SK-N-SH (cell line): ENCODE measurements around the gene GGCX. TPM values are rescaled to one million over a fixed set of nuclear protein-coding genes. Genes with fewer than 3 reads are reported as not detected.
"Not testable (repeated sequence)": the region's sequence is repeated elsewhere in the genome, so short reads cannot be mapped to it uniquely, and the experiment has no call there.

Experiments used
- CTCF ChIA-PET: fragments of 300-600, 350-600 bp; formaldehyde crosslinking; extraction: SDS; loops from one replicate; lab custom pipeline; 2021; lab: Yijun Ruan, JAX
- POLR2A ChIA-PET: fragments of 350-600 bp; sonication (Branson Sonifier 250); formaldehyde crosslinking; extraction: SDS; loops from one replicate; lab custom pipeline; 2020; ENCODE audit warnings: antibody characterized with exemption, inconsistent platforms; lab: Yijun Ruan, JAX
- DNase-seq: peaks from one replicate; pipeline ENCODE4 v3.0.0; 2012
- H2AFZ ChIP-seq: fragments of 200-600 bp; sonication (generic); 2 replicates; pipeline ENCODE4 v1.8.1; 2016; ENCODE audit warnings: antibody characterized with exemption, mild to moderate bottlenecking, low read depth
- H3F3A ChIP-seq: fragments of 200-600 bp; sonication (generic); replicated peaks from 2 replicates; pipeline ENCODE3; 2016; ENCODE audit warnings: antibody characterized with exemption, mild to moderate bottlenecking; ENCODE audit not compliant: insufficient read depth
- H3K27ac ChIP-seq, 2 experiments: fragments of 200-500 bp in 1 of 2; fragments of 200-600 bp in 1 of 2; sonication (Bioruptor generic) in 1 of 2; sonication (generic), shearing (Covaris generic) in 1 of 2; 2 replicates each; pipeline versions ENCODE4 v1.5.1 to v1.6.1; 2014 to 2016; ENCODE audit warnings: low read depth in 2 of 2, inconsistent platforms in 1 of 2, low read length in 1 of 2, mild to moderate bottlenecking in 1 of 2, mixed read lengths in 1 of 2
- H3K27me3 ChIP-seq: fragments of 200-600 bp; sonication (generic), shearing (Covaris generic); 2 replicates; pipeline ENCODE4 v1.6.1; 2016; ENCODE audit warnings: mixed run types; ENCODE audit not compliant: insufficient read depth
- H3K36me3 ChIP-seq, 2 experiments: fragments of 200-500 bp in 1 of 2; fragments of 200-600 bp in 1 of 2; sonication (Bioruptor generic) in 1 of 2; sonication (generic) in 1 of 2; replicated peaks in 1 of 2; 2 replicates each; pipeline versions ENCODE3 to v1.5.1; 2014 to 2016; ENCODE audit warnings: low read length in 1 of 2, mild to moderate bottlenecking in 1 of 2; ENCODE audit not compliant: insufficient read depth in 2 of 2, control insufficient read depth in 1 of 2
- H3K4me1 ChIP-seq, 2 experiments: fragments of 200-500 bp in 1 of 2; fragments of 200-600 bp in 1 of 2; sonication (Bioruptor generic) in 1 of 2; sonication (generic), shearing (Covaris generic) in 1 of 2; 2 replicates each; pipeline versions ENCODE4 v1.5.1 to v1.6.1; 2014 to 2016; ENCODE audit warnings: low read depth in 1 of 2, low read length in 1 of 2, mixed run types in 1 of 2; ENCODE audit not compliant: insufficient read depth in 2 of 2, control insufficient read depth in 1 of 2
- H3K4me2 ChIP-seq: fragments of 200-600 bp; sonication (generic), shearing (Covaris generic); 2 replicates; pipeline ENCODE4 v1.6.1; 2017; ENCODE audit warnings: mixed run types
- H3K4me3 ChIP-seq, 2 experiments: fragments of 200-500 bp in 1 of 2; fragments of 200-600 bp in 1 of 2; sonication (Bioruptor generic) in 1 of 2; sonication (generic), shearing (Covaris generic) in 1 of 2; 2 replicates each; pipeline versions ENCODE4 v1.5.1 to v1.8.1; 2014 to 2016; ENCODE audit warnings: low read depth in 2 of 2, inconsistent platforms in 1 of 2, low read length in 1 of 2, mild to moderate bottlenecking in 1 of 2, mixed read lengths in 1 of 2, moderate library complexity in 1 of 2
- H3K79me2 ChIP-seq: fragments of 200-600 bp; sonication (generic); 2 replicates; pipeline ENCODE4 v1.8.1; 2017; ENCODE audit warnings: mild to moderate bottlenecking; ENCODE audit not compliant: insufficient read depth
- H3K9ac ChIP-seq: fragments of 200-600 bp; sonication (generic); 2 replicates; pipeline ENCODE4 v1.6.1; 2017; ENCODE audit warnings: mixed run types
- H3K9me2 ChIP-seq: fragments of 200-600 bp; sonication (generic); 2 replicates; pipeline ENCODE4 v1.6.1; 2017; ENCODE audit warnings: mixed run types
- H3K9me3 ChIP-seq: fragments of 200-600 bp; sonication (generic); 2 replicates; pipeline ENCODE4 v1.6.1; 2017; ENCODE audit warnings: mixed run types, mild to moderate bottlenecking, moderate library complexity
- H4K20me1 ChIP-seq: fragments of 200-600 bp; sonication (generic); 2 replicates; pipeline ENCODE4 v1.6.1; 2017; ENCODE audit warnings: mild to moderate bottlenecking, mixed run types; ENCODE audit not compliant: insufficient read depth
- CTCF ChIP-seq: fragments of 200-600 bp; sonication (generic); IDR thresholded peaks from 2 replicates; pipeline ENCODE4 v1.6.1; 2017; ENCODE audit warnings: antibody characterized with exemption, mild to moderate bottlenecking, moderate library complexity
- ELF1 ChIP-seq: IDR thresholded peaks from 2 replicates; pipeline ENCODE4 v1.4.0; 2012
- PBX3 ChIP-seq: IDR thresholded peaks from 2 replicates; pipeline ENCODE4; 2012
- POLR2AphosphoS5 ChIP-seq: IDR thresholded peaks from 2 replicates; pipeline ENCODE4 v1.6.1; 2012; ENCODE audit warnings: low read depth, low read length
- RCOR1 ChIP-seq: fragments of 150-350 bp; IDR thresholded peaks from 2 replicates; pipeline ENCODE4 v1.6.1; 2017; ENCODE audit warnings: antibody characterized with exemption, low read length
- REST ChIP-seq: IDR thresholded peaks from 2 replicates; pipeline ENCODE4 v1.6.1; 2012; ENCODE audit warnings: mild to moderate bottlenecking, low read depth, low read length, moderate library complexity
- TAF1 ChIP-seq: IDR thresholded peaks from 2 replicates; pipeline ENCODE4 v1.6.1; 2012; ENCODE audit warnings: low read depth, mild to moderate bottlenecking, low read length, moderate library complexity, borderline replicate concordance
- TCF12 ChIP-seq: IDR thresholded peaks from 2 replicates; pipeline ENCODE4 v1.4.0; 2012
- USF2 ChIP-seq: fragments of 150-350 bp; IDR thresholded peaks from 2 replicates; pipeline ENCODE4 v1.6.1; 2017; ENCODE audit warnings: antibody characterized with exemption, low read length, low read depth, borderline replicate concordance
- YY1 ChIP-seq: IDR thresholded peaks from 2 replicates; pipeline ENCODE4 v1.4.0; 2012; ENCODE audit warnings: low read depth, mild to moderate bottlenecking
- WGBS: methylation state at CpG from one replicate; pipeline ENCODE4 v1.1.6; 2017; ENCODE audit warnings: low lambda C conversion rate; 5-methylcytosine and 5-hydroxymethylcytosine counted together
- polyA plus RNA-seq, 3 experiments: library from polyadenylated mRNA; depleted of rRNA; stranded (reverse); fragments of >200 nt; gene quantifications; 2 replicates each; pipeline ENCODE4 v1.2.3, GENCODE V29; 2012

Gene GGCX
- polyA plus RNA-seq, 1 of the 3 experiments (the other 2 are of a cell fraction) = 34.5 TPM

GRCh38 chr2:85594715-85595300, 33.5 kb upstream of the GGCX start:
- DNase-seq = no peak
- ChIA-PET POLR2A (interaction anchor here (0.8 to 1.6 kb wide), 8 partner anchors 8 to 174 kb away, joined by 3 to 7 read pairs (median 4); partner anchors contain the start of genes C2orf68 and MAT2A), CTCF (interaction anchor here (0.6 to 1.9 kb wide), 5 partner anchors 8 to 89 kb away, joined by 3 to 5 read pairs (median 4); partner anchors contain the start of genes MAT2A and TMEM150A)
- TF ChIP-seq RCOR1 = no peak
- no peak for TF ChIP-seq YY1
- TF ChIP-seq USF2 = no peak
- no peak for TF ChIP-seq CTCF
- no peak for TF ChIP-seq ELF1
- no peak for TF ChIP-seq PBX3
- no peak for TF ChIP-seq POLR2AphosphoS5
- TF ChIP-seq TAF1 = no peak
- WGBS = 21% methylated on average over 13 of the region's 13 CpGs
- H3K4me1 ChIP-seq = peaks cover 0 to 17% of the 10 kb centered on the region in 2 experiments; a peak in 2 of 4 replicates
- H3K27me3 ChIP-seq = no peaks in the 10 kb centered on the region
- H3K4me2 ChIP-seq = peak overlapping the region; percentile 85
- peak overlapping the region; percentile 76 for H2AFZ ChIP-seq
- H3F3A ChIP-seq = no peaks in the 10 kb centered on the region
- H3K36me3 ChIP-seq = peaks cover 0 to 25% of the 10 kb centered on the region in 2 experiments
- H3K9me2 ChIP-seq = no peaks in the 10 kb centered on the region
- peaks cover 22% of the 10 kb centered on the region for H3K79me2 ChIP-seq
- H4K20me1 ChIP-seq = no peaks in the 10 kb centered on the region
- peak overlapping the region; percentile 86 to 99 for H3K4me3 ChIP-seq
- peak overlapping the region; percentile 79 to 91 for H3K27ac ChIP-seq
- H3K9ac ChIP-seq = peak overlapping the region; percentile 94
- H3K9me3 ChIP-seq = no peaks in the 10 kb centered on the region

- Histone ChIP-seq H3K79me2 (peaks cover 22% of the 10 kb centered on the region), H3K9me3 (no peaks in the 10 kb centered on the region), H3K4me3 (no peak overlapping the region), H3K9ac (no peak overlapping the region), H3F3A (no peaks in the 10 kb centered on the region), H3K27ac (no peak overlapping the region), H3K9me2 (no peaks in the 10 kb centered on the region), H3K36me3 (peaks cover 0 to 9% of the 10 kb centered on the region in 2 experiments), H2AFZ (no peak overlapping the region), H3K4me1 (peaks cover 0 to 17% of the 10 kb centered on the region in 2 experiments; a peak in 3 of 4 replicates), H3K4me2 (no peak overlapping the region), H4K20me1 (no peaks in the 10 kb centered on the region), H3K27me3 (no peaks in the 10 kb centered on the region)
- WGBS = 30% methylated on average over 3 of the region's 3 CpGs
- DNase-seq = no peak
- ChIA-PET POLR2A (no interaction called here), CTCF (no interaction called here)
- TF ChIP-seq TCF12 = no peak
- no peak for TF ChIP-seq REST
- TF ChIP-seq, all 33 proteins: peak for 0
Measured at GRCh38 chr2:85593023-85593422, 31.7 kb upstream of the GGCX start.

- H3K4me2 ChIP-seq, H3K9me2 ChIP-seq, H3F3A ChIP-seq, H2AFZ ChIP-seq, H3K4me3 ChIP-seq, H3K27ac ChIP-seq, H3K36me3 ChIP-seq, H4K20me1 ChIP-seq, H3K9ac ChIP-seq, H3K27me3 ChIP-seq, H3K9me3 ChIP-seq, POLR2A ChIA-PET, DNase-seq, CTCF ChIA-PET: not testable (repeated sequence)
- Histone ChIP-seq H3K4me1 (peaks cover 0 to 17% of the 10 kb centered on the region in 2 experiments; a peak in 3 of 4 replicates), H3K79me2 (peaks cover 17% of the 10 kb centered on the region)
- WGBS = 78% methylated on average over 9 of the region's 9 CpGs
Measured at GRCh38 chr2:85592299-85592698, 31.0 kb upstream of the GGCX start.
